Keratinocyte (primary cell): ENCODE results near the gene FDXACB1. TPM values are rescaled to one million over a fixed set of nuclear protein-coding genes. Genes with fewer than 3 reads are reported as not detected.
A peak's percentile ranks its signal among the peaks of the same experiment; 100 is the strongest.

ENCODE experiments used
- DNase-seq: peaks from one replicate; pipeline ENCODE4 v3.0.0-alpha.2; 2011; ENCODE audit warnings: low read depth, missing footprints, low spot score
- FAIRE-seq: peaks from 2 replicates; lab custom pipeline; 2011; peaks lifted over from hg19 to GRCh38; lab: Jason Lieb, UNC
- H2AFZ ChIP-seq: 2 replicates; pipeline ENCODE4 v1.6.0; 2012; ENCODE audit warnings: low read length, control low read depth, inconsistent platforms; ENCODE audit not compliant: control insufficient read depth
- H3K27ac ChIP-seq: 2 replicates; pipeline ENCODE4 v1.5.1; 2011; ENCODE audit warnings: low read length; ENCODE audit not compliant: control insufficient read depth, insufficient read depth
- H3K27me3 ChIP-seq: 3 replicates; pipeline ENCODE4 v1.6.0; 2011; ENCODE audit warnings: low read length; ENCODE audit not compliant: control insufficient read depth, insufficient read depth; ENCODE audit errors: extremely low read depth
- H3K36me3 ChIP-seq, 2 experiments: 2 replicates in 1 of 2; 3 replicates in 1 of 2; pipeline ENCODE4 v1.5.1; 2011; ENCODE audit warnings: low read length in 2 of 2, mild to moderate bottlenecking in 1 of 2; ENCODE audit not compliant: control insufficient read depth in 2 of 2, insufficient read depth in 2 of 2; ENCODE audit errors: extremely low read depth in 1 of 2
- H3K4me1 ChIP-seq: 3 replicates; pipeline ENCODE4 v1.5.1; 2011; ENCODE audit warnings: low read length; ENCODE audit not compliant: control insufficient read depth, insufficient read depth; ENCODE audit errors: extremely low read depth
- H3K4me2 ChIP-seq: 3 replicates; pipeline ENCODE4 v1.6.0; 2011; ENCODE audit warnings: low read depth, low read length; ENCODE audit not compliant: control insufficient read depth, insufficient read depth; ENCODE audit errors: extremely low read depth
- H3K4me3 ChIP-seq, 3 experiments: fragments of 200-600 bp in 1 of 3; sonication (generic) in 1 of 3; 2 replicates in 2 of 3; 3 replicates in 1 of 3; pipeline ENCODE4 v1.5.1; 2011 to 2016; ENCODE audit warnings: low read length in 3 of 3, mild to moderate bottlenecking in 3 of 3, control low read depth in 2 of 3, inconsistent platforms in 1 of 3, low read depth in 1 of 3, mixed read lengths in 1 of 3, mixed run types in 1 of 3, moderate library complexity in 1 of 3; ENCODE audit not compliant: control insufficient read depth in 2 of 3, insufficient read depth in 2 of 3; ENCODE audit errors: extremely low read depth in 1 of 3
- H3K79me2 ChIP-seq: 2 replicates; pipeline ENCODE4 v1.6.0; 2012; ENCODE audit warnings: low read length; ENCODE audit not compliant: control insufficient read depth, insufficient read depth
- H3K9ac ChIP-seq: 3 replicates; pipeline ENCODE4 v1.6.0; 2011; ENCODE audit warnings: low read length; ENCODE audit not compliant: control insufficient read depth, insufficient read depth; ENCODE audit errors: extremely low read depth
- H3K9me1 ChIP-seq: 3 replicates; pipeline ENCODE4 v1.6.0; 2011; ENCODE audit warnings: low read length; ENCODE audit not compliant: control insufficient read depth, insufficient read depth; ENCODE audit errors: extremely low read depth
- H3K9me3 ChIP-seq: 2 replicates; pipeline ENCODE4 v1.5.1; 2012; ENCODE audit warnings: low read depth, low read length; ENCODE audit not compliant: control insufficient read depth
- H4K20me1 ChIP-seq: 3 replicates; pipeline ENCODE4 v1.6.0; 2011; ENCODE audit warnings: low read length; ENCODE audit not compliant: control insufficient read depth, insufficient read depth; ENCODE audit errors: extremely low read depth
- CTCF ChIP-seq, 3 experiments: IDR thresholded peaks in 1 of 3; conservative IDR thresholded peaks in 1 of 3; optimal IDR thresholded peaks in 1 of 3; 2 replicates in 2 of 3; 3 replicates in 1 of 3; pipeline versions ENCODE3 to v1.5.1; 2011; ENCODE audit warnings: low read length in 3 of 3, mild to moderate bottlenecking in 3 of 3, moderate library complexity in 2 of 3, control low read depth in 1 of 3, inconsistent platforms in 1 of 3; ENCODE audit not compliant: insufficient read depth in 2 of 3; ENCODE audit errors: extremely low read depth in 1 of 3
- EZH2 ChIP-seq: IDR thresholded peaks from one replicate; pipeline ENCODE4 v1.6.1; 2012; ENCODE audit warnings: inconsistent platforms, mild to moderate bottlenecking, low read length, moderate library complexity
- dilution Hi-C: fragments of 300-500 bp; cut with MboI; formaldehyde crosslinking; loops from one replicate; pipeline ENCODE4 v1.7.0; 2020; ENCODE audit warnings: low sequenced_read_pairs; ENCODE audit not compliant: extremely low pct_ligation_motif_present
- polyA plus RNA-seq, 5 experiments: library from polyadenylated mRNA; depleted of rRNA in 3 of 5; stranded (reverse) in 3 of 5; stranded (forward) in 1 of 5; unstranded in 1 of 5; fragments of >200 nt; gene quantifications; 1 replicate in 1 of 5; 2 replicates in 3 of 5; 3 replicates in 1 of 5; pipeline versions ENCODE4 v1.2.1 to v1.2.3, GENCODE V29; 2011 to 2012; ENCODE audit warnings: missing spikeins in 2 of 5, low read depth in 1 of 5, low replicate concordance in 1 of 5

FDXACB1 gene
- polyA plus RNA-seq, 1 donor (not counting 4 experiments of a cell fraction or from before 2014, with no cell fraction given): 2.9 TPM

GRCh38 chr11:111841370-111842053 lies 37.5 kb downstream of the FDXACB1 start:
- no peak overlapping the region for H3K9ac ChIP-seq
- H3K9me3 ChIP-seq: no peaks in the 10 kb centered on the region
- dilution Hi-C loops: no loop called here
- no peak overlapping the region for H3K4me3 ChIP-seq
- H4K20me1 ChIP-seq: no peaks in the 10 kb centered on the region
- TF ChIP-seq CTCF (optimal IDR thresholded peaks at IDR 0.05 in 1 of 3, IDR thresholded peaks at IDR 0.05 in 1 of 3, conservative IDR thresholded peaks at IDR 0.05 in 1 of 3; ENCODE audit: extremely low read depth in 1 of 3, insufficient read depth in 2 of 3, low read length in 3 of 3): peak; percentile 74 to 96 (median 85)
- no peak for TF ChIP-seq EZH2
- H3K4me2 ChIP-seq: no peak overlapping the region
- no peaks in the 10 kb centered on the region for H3K9me1 ChIP-seq
- H3K79me2 ChIP-seq: no peaks in the 10 kb centered on the region
- DNase-seq (peak; percentile 36), FAIRE-seq (peak; percentile 92)
- no peaks in the 10 kb centered on the region for H3K27me3 ChIP-seq
- H3K36me3 ChIP-seq: peaks cover 7 to 12% of the 10 kb centered on the region in 2 experiments
- peak overlapping the region; percentile 33 for H2AFZ ChIP-seq
- H3K27ac ChIP-seq: no peak overlapping the region
- no peaks in the 10 kb centered on the region for H3K4me1 ChIP-seq

DNA sequence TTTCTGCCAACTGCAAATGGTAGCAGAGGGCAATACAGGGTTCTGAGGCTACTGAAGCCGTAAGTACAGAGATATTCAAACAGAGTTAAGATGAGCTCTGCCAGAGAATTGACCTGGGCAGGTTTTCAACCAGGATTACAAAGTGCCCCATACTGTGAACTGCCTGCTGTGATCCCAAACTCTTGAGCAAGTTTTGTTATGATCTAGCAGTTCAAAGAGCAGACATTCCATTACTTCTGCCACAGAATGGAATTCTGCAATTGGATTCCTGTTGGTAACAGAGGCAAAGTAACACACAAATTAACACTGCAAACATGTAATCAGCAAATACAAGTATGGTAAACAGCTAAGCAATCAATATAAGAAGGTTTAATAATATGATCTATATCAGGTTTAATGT lies 38.8 kb downstream of the FDXACB1 start:
- Histone ChIP-seq H3K27me3 (no peaks in the 10 kb centered on the region), H3K4me2 (no peak overlapping the region), H3K4me1 (no peaks in the 10 kb centered on the region), H3K36me3 (peaks cover 7 to 12% of the 10 kb centered on the region in 2 experiments), H3K9me1 (no peaks in the 10 kb centered on the region), H4K20me1 (no peaks in the 10 kb centered on the region), H2AFZ (no peak overlapping the region), H3K27ac (no peak overlapping the region), H3K4me3 (no peak overlapping the region), H3K79me2 (no peaks in the 10 kb centered on the region), H3K9ac (no peak overlapping the region), H3K9me3 (no peaks in the 10 kb centered on the region)
- FAIRE-seq (no peak), DNase-seq (no peak)
- TF ChIP-seq EZH2 (no peak), CTCF (optimal IDR thresholded peaks at IDR 0.05 in 1 of 3, IDR thresholded peaks at IDR 0.05 in 1 of 3, conservative IDR thresholded peaks at IDR 0.05 in 1 of 3; ENCODE audit: extremely low read depth in 1 of 3, insufficient read depth in 2 of 3, low read length in 3 of 3) (no peak)
- dilution Hi-C loops: no loop called here
